ENCODE data around the gene IL6ST.

GRCh38 chr5:56019306-56020272 is 24.8 kb upstream of the IL6ST start:
- TF ChIP-seq CTCF (IDR thresholded peaks at IDR 0.05): no peak
- no peak for TF ChIP-seq EP300 (IDR thresholded peaks at IDR 0.05)
- TF ChIP-seq POLR2A (IDR thresholded peaks at IDR 0.05): no peak
